Heart right ventricle (tissue), 16 donors: Measurements from ENCODE around the gene HYAL1. TPM values are rescaled to one million over a fixed set of nuclear protein-coding genes. Genes with fewer than 3 reads are reported as not detected.

Experiments
- ATAC-seq, 8 donors: fragments of 200-7000 bp; cut with Tn5 transposase; one replicate each; pipeline ENCODE4 v1.9.1; 2020; ENCODE audit warnings: mild to moderate bottlenecking in 8 of 8, moderate library complexity in 8 of 8, moderate number of reproducible peaks in 1 of 8
- DNase-seq, 2 donors: peaks; one replicate each; pipeline ENCODE4 v3.0.0-alpha.2; 2020
- H3K27ac ChIP-seq, 10 donors: fragments of 200-600 bp; sonication (generic) in 2 of 10; one replicate each; pipeline versions ENCODE4 v1.5.0 to v1.8.0; 2020 to 2022; ENCODE audit warnings: mild to moderate bottlenecking in 3 of 10
- H3K27me3 ChIP-seq, 7 donors: fragments of 200-600 bp; one replicate each; pipeline ENCODE4 v1.8.0; 2021 to 2022; ENCODE audit warnings: mild to moderate bottlenecking in 2 of 7
- H3K36me3 ChIP-seq, 9 donors: fragments of 200-600 bp; sonication (generic) in 1 of 9; one replicate each; pipeline versions ENCODE4 v1.5.0 to v1.8.0; 2020 to 2022; ENCODE audit warnings: mild to moderate bottlenecking in 2 of 9
- H3K4me1 ChIP-seq, 9 donors: fragments of 200-600 bp; sonication (generic) in 1 of 9; one replicate each; pipeline versions ENCODE4 v1.5.0 to v1.8.0; 2020 to 2022; ENCODE audit warnings: mild to moderate bottlenecking in 4 of 9
- H3K4me3 ChIP-seq, 10 donors: fragments of 200-600 bp; sonication (generic) in 2 of 10; one replicate each; pipeline versions ENCODE4 v1.5.0 to v1.8.0; 2020 to 2022; ENCODE audit warnings: mild to moderate bottlenecking in 7 of 10, moderate library complexity in 2 of 10
- H3K9me3 ChIP-seq, 11 donors: fragments of 200-600 bp in 10 of 11; sonication (generic) in 2 of 11; one replicate each; pipeline versions ENCODE4 v1.5.0 to v1.8.0; 2013 to 2022; ENCODE audit warnings: mild to moderate bottlenecking in 2 of 11, control low read depth in 1 of 11, moderate library complexity in 1 of 11
- WGBS, 2 donors: extraction: QIAGEN DNeasy Blood & Tissue Kit; methylation state at CpG; one replicate each; pipeline ENCODE4 v1.1.7; 2013; ENCODE audit warnings: inconsistent platforms in 1 of 2; 5-methylcytosine and 5-hydroxymethylcytosine counted together
- intact Hi-C, 10 donors: fragments of 100-400 bp; cut with DNase I; formaldehyde crosslinking; loops; one replicate each; pipeline versions ENCODE4 v1.11.1 to v1.14.2; 2022
- polyA plus RNA-seq, 2 donors: library from polyadenylated mRNA; stranded (reverse); fragments of 200-250 nt; gene quantifications; one replicate each; pipeline ENCODE4 v1.2.3, GENCODE V29; 2013
- total RNA-seq, 10 donors: library from RNA; stranded (reverse); fragmentation: NEBNext Ultra II Directional in 3 of 10; extraction: Animal tissue kit (Norgen Biotek cat#: 25700) in 3 of 10; gene quantifications; one replicate each; pipeline versions ENCODE4 v1.2.1 to v1.2.4, GENCODE V29; 2021 to 2023
- TF ChIP-seq, protein P1 (sequence below), 9 donors: fragments of 200-600 bp; sonication (generic) in 2 of 9; IDR thresholded peaks; one replicate each; pipeline versions ENCODE4 v1.5.0 to v1.8.0; 2021 to 2022; ENCODE audit warnings: antibody characterized with exemption in 9 of 9, mild to moderate bottlenecking in 5 of 9, moderate library complexity in 1 of 9
- donor health status: Arrhythmogenic right ventricular cardiomyopathy.
- donor health status: ischemic (EF 13 %, LVEDD 7.1; RV severe dilation, severe dysfunction).
- donor health status: healthy with polysubstance abuse.
- donor health status: DM: no; HTN: yes; CAD: no.
- donor health status: DM: no; HTN: no; CAD: no.
- donor health status: ischemic (EF 25% LVEDD 6.9; RV normal size, moderate dysfunction).
- donor health status: ischemic (EF 25% LVEDD 5.7; RV mildly dilated, moderate dysfunction).
- donor health status: healthy.
- donor health status: DM: yes; HTN: yes; CAD: no.
- donor health status: Ischemic cardiomyopathy.
- donor health status: ischemic (EF 35%, LVEDD 5.7; RV mildly dilated, moderate dysfunction).
- donor health status: nonischemic (EF 11% LVEDD 7.7; RV severe dilation, severe dysfunction).
- donor health status: DM: yes; HTN: yes; CAD: no.
- donor health status: PGD.
- donor health status: ischemic (EF 29% LVEDD 5.4; RV normal size, mild dysfunction).
- donor health status: nonischemic (EF 23%, LVEDD 6.1; RV moderate dilation, normal function).

The HYAL1 gene
- total and polyA plus RNA-seq, 12 donors, result 41.0 to 120 (median 66.7) TPM

DNA sequence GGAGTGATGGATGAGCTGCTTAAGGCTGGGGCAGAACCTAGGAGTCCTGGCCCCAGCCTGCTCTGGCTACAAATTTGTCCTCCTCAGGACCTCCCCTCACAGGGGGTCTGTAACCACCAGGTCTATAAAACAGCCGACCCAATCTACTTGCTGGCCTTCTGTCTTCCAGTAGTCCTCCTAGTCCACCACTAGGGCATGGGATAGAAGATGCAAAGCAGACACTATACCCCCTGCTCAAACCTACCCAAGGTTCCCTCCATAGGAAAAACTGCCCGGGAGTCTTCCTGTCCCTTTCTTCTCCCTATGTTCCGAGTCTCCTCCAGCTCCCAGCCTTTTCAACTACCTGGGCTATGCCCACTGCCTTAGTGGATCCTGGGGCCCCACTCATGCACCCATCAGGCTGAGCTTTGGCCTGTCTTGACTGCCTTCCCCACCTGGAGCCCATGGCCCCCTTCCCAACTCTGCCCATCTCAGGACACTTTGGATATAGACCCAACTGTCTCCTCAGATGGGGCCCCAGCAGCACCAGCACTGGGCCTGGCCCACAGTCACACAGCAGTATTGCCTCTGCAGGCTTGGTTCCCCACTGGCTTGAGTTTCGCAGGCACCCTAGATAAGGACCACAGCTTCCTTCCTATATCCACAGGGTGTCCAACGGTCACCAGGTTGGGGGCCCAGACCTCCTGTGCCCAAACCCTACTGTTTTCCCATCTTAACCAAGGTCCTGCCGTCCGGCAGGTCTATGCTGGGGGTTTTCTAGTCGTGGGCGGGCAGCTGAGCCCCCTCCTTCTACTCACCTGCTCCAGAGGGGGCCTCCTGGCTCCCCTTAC lies 5.3 kb downstream of the HYAL1 start:
- H3K27ac ChIP-seq, result peak overlapping the region; percentile 87 to 96 (median 95)

GRCh38 chr3:50297384-50297775 lies 6.0 kb downstream of the HYAL1 start:
- Histone ChIP-seq H3K27ac (peak overlapping the region in 3 of 10 donors; percentile 91 to 95 (median 95)), H3K4me3 (no peak overlapping the region), H3K9me3 (no peaks in the 10 kb centered on the region), H3K27me3 (no peaks in the 10 kb centered on the region), H3K4me1 (peaks cover 23 to 55% (median 47%) of the 10 kb centered on the region in 9 donors), H3K36me3 (peaks cover 0 to 22% (median 0%) of the 10 kb centered on the region in 9 donors)
- ATAC-seq (no peak), DNase-seq (no peak)
- intact Hi-C loops, result no loop called here
- WGBS, 2 donors, result 84 to 87% methylated on average over 2 of the region's 2 CpGs
- TF ChIP-seq, protein P1, sequence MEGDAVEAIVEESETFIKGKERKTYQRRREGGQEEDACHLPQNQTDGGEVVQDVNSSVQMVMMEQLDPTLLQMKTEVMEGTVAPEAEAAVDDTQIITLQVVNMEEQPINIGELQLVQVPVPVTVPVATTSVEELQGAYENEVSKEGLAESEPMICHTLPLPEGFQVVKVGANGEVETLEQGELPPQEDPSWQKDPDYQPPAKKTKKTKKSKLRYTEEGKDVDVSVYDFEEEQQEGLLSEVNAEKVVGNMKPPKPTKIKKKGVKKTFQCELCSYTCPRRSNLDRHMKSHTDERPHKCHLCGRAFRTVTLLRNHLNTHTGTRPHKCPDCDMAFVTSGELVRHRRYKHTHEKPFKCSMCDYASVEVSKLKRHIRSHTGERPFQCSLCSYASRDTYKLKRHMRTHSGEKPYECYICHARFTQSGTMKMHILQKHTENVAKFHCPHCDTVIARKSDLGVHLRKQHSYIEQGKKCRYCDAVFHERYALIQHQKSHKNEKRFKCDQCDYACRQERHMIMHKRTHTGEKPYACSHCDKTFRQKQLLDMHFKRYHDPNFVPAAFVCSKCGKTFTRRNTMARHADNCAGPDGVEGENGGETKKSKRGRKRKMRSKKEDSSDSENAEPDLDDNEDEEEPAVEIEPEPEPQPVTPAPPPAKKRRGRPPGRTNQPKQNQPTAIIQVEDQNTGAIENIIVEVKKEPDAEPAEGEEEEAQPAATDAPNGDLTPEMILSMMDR (IDR thresholded peaks at IDR 0.05), result no peak

More for the DNA sequence above, 5.3 kb downstream of the HYAL1 start:
- TF ChIP-seq, protein P1 (IDR thresholded peaks at IDR 0.05), result peak in 1 of 9 donors; percentile 5
- Histone ChIP-seq H3K4me1 (peaks cover 23 to 56% (median 48%) of the 10 kb centered on the region in 9 donors), H3K36me3 (peaks cover 0 to 22% (median 0%) of the 10 kb centered on the region in 9 donors), H3K9me3 (no peaks in the 10 kb centered on the region), H3K4me3 (peak overlapping the region; percentile 52 to 82 (median 68)), H3K27me3 (no peaks in the 10 kb centered on the region)
- WGBS, 2 donors, result 46 to 59% methylated on average over 9 of the region's 9 CpGs
- ATAC-seq (no peak), DNase-seq (no peak)
- intact Hi-C loops, result no loop called here

DNA sequence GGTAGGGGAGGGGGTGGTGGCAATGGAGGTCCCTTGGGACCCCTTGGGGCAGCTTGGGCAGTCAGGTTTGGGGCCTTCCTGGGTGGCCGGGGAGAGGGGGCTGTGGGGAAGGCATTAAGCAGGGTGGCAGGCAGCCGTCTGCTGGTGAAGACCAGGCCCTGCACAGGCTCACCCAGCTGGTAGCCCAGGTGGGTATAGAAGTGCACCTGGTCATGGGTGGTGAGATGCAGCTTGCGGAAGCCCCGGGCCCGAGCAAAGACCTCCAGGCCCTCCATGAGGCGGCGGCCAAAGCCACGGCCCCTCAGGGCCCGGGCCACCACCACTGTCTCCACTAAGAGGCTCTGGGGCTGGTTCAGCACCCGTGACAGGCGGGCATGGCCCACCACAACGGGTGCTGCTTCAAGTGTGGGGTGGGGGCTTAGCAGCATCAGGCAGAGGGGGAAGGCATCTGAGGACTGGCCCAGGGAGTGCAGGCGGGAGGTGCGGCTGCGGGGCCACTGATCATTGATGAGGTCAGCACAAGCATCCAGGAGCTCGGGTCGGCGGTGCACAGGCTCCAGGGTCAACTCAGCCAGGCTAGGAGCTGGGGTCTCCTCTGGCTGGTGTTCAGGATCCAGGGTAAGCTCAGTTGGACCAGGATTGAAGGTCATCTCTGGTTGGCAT lies 6.5 kb downstream of the HYAL1 start:
- peaks cover 23 to 50% (median 42%) of the 10 kb centered on the region in 9 donors for H3K4me1 ChIP-seq
- DNase-seq (no peak), ATAC-seq (no peak)
- H3K4me3 ChIP-seq, result no peak overlapping the region
- 92 to 94% methylated on average over 18 of the region's 18 CpGs for WGBS, 2 donors
- H3K9me3 ChIP-seq, result no peaks in the 10 kb centered on the region
- H3K36me3 ChIP-seq, result peaks cover 0 to 22% (median 0%) of the 10 kb centered on the region in 9 donors
- H3K27me3 ChIP-seq, result no peaks in the 10 kb centered on the region
- H3K27ac ChIP-seq, result no peak overlapping the region
- intact Hi-C loops, result no loop called here
- TF ChIP-seq, protein P1 (IDR thresholded peaks at IDR 0.05), result no peak

- intact Hi-C loops, result no loop called here
- Histone ChIP-seq H3K4me1 (peaks cover 28 to 53% (median 43%) of the 10 kb centered on the region in 9 donors), H3K9me3 (no peaks in the 10 kb centered on the region), H3K27ac (no peak overlapping the region), H3K27me3 (no peaks in the 10 kb centered on the region), H3K4me3 (no peak overlapping the region), H3K36me3 (peaks cover 0 to 16% (median 0%) of the 10 kb centered on the region in 9 donors)
- TF ChIP-seq, protein P1 (IDR thresholded peaks at IDR 0.05), result no peak
- DNase-seq (no peak), ATAC-seq (no peak)
- 88 to 89% methylated on average over 8 of the region's 8 CpGs for WGBS, 2 donors
Observed at GRCh38 chr3:50295553-50296431, 7.6 kb downstream of the HYAL1 start.
